A549 (cell line): ENCODE data around the gene MOBP.

Source experiments
- FOXS1 ChIP-seq: fragments of 250-450 bp; sonication (Bioruptor Pico); IDR thresholded peaks from 2 replicates; pipeline ENCODE4 v1.5.0; 2020; ENCODE audit warnings: mild to moderate bottlenecking, moderate library complexity
- KDM1A ChIP-seq: fragments of 200-600 bp; sonication (generic); IDR thresholded peaks from 2 replicates; pipeline ENCODE4 v1.6.1; 2016; ENCODE audit warnings: low read depth, mild to moderate bottlenecking
- POLR2A ChIP-seq: IDR thresholded peaks from 2 replicates; pipeline ENCODE4 v1.6.1; 2012; ENCODE audit warnings: mild to moderate bottlenecking, low read length
- POLR2AphosphoS2 ChIP-seq: conservative IDR thresholded peaks from 2 replicates; pipeline ENCODE4 v1.6.1; 2012; ENCODE audit warnings: low read length, improper control_type of control experiment, inconsistent platforms
- USF2 ChIP-seq: fragments of 450-650 bp; IDR thresholded peaks from 2 replicates; pipeline ENCODE4 v1.6.1; 2014; ENCODE audit warnings: antibody characterized with exemption
- ZC3H11A ChIP-seq: fragments of 450-650 bp; IDR thresholded peaks from 2 replicates; pipeline ENCODE4 v1.6.1; 2014; ENCODE audit warnings: antibody characterized with exemption, mild to moderate bottlenecking
- ZFP36 ChIP-seq: fragments of 450-650 bp; IDR thresholded peaks from 2 replicates; pipeline ENCODE4 v1.6.1; 2014; ENCODE audit warnings: borderline replicate concordance; ENCODE audit not compliant: partially characterized antibody
- ZSCAN20 ChIP-seq: fragments of 250-450 bp; sonication (Bioruptor Pico); IDR thresholded peaks from 2 replicates; pipeline ENCODE4 v1.8.0; 2022; ENCODE audit warnings: mild to moderate bottlenecking, moderate library complexity
- TF ChIP-seq, protein P1 (sequence below): fragments of >200 bp; sonication (Bioruptor Twin); formaldehyde crosslinking; IDR thresholded peaks from 3 replicates; pipeline ENCODE4 v1.5.1; 2016

DNA sequence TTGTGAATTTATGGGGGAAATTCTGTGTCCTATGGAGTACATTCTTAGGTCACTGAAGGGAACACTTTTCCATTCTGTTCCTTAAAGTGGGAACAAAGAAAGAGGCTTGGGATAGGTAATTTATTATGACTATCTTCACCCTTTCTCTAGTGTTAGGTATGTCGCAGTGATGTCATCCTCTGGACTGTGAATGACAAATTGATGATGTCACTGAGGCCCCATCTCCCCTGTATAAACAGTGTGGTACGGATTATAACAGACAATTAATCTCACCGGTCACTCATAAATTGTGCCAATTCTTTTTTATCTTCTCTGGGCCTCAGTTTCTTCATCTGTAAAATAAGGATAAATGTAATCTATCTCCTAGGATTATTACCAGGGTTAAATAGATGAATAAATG is 23.5 kb downstream of the MOBP start:
- TF ChIP-seq POLR2A (no peak), USF2 (no peak), ZC3H11A (no peak), KDM1A (no peak), ZSCAN20 (CRISPR knock-in tag) (no peak), POLR2AphosphoS2 (no peak), ZFP36 (no peak), FOXS1 (CRISPR knock-in tag) (no peak)
- TF ChIP-seq, protein P1, sequence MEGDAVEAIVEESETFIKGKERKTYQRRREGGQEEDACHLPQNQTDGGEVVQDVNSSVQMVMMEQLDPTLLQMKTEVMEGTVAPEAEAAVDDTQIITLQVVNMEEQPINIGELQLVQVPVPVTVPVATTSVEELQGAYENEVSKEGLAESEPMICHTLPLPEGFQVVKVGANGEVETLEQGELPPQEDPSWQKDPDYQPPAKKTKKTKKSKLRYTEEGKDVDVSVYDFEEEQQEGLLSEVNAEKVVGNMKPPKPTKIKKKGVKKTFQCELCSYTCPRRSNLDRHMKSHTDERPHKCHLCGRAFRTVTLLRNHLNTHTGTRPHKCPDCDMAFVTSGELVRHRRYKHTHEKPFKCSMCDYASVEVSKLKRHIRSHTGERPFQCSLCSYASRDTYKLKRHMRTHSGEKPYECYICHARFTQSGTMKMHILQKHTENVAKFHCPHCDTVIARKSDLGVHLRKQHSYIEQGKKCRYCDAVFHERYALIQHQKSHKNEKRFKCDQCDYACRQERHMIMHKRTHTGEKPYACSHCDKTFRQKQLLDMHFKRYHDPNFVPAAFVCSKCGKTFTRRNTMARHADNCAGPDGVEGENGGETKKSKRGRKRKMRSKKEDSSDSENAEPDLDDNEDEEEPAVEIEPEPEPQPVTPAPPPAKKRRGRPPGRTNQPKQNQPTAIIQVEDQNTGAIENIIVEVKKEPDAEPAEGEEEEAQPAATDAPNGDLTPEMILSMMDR: no peak
